GM12801 (cell line): ENCODE data around the gene KCNQ5.

Experiments
- CTCF ChIP-seq: IDR thresholded peaks from one replicate; pipeline ENCODE4 v1.5.1; 2011; ENCODE audit warnings: control low read depth; ENCODE audit not compliant: insufficient read length; ENCODE audit errors: extremely low read depth

KCNQ5 gene

GRCh38 chr6:72931325-72931887, 309.5 kb downstream of the KCNQ5 start:
- no peak for TF ChIP-seq CTCF

GRCh38 chr6:72933233-72933632, 311.4 kb downstream of the KCNQ5 start:
- no peak for TF ChIP-seq CTCF

GRCh38 chr6:72936766-72937559, 315.1 kb downstream of the KCNQ5 start:
- TF ChIP-seq CTCF = no peak

- TF ChIP-seq CTCF = no peak
Observed at GRCh38 chr6:72938104-72938503, 316.2 kb downstream of the KCNQ5 start.

GRCh38 chr6:72939004-72939403, 317.1 kb downstream of the KCNQ5 start:
- no peak for TF ChIP-seq CTCF

GRCh38 chr6:72940265-72940664, 318.4 kb downstream of the KCNQ5 start:
- TF ChIP-seq CTCF = no peak

GRCh38 chr6:72941263-72941662, 319.4 kb downstream of the KCNQ5 start:
- no peak for TF ChIP-seq CTCF
